Fibroblast of skin of right quadriceps (primary cell): ENCODE data around the gene MFN1.

Experiments used
- DNase-seq: peaks from one replicate; pipeline ENCODE4 v3.0.0-alpha.2; 2013

MFN1 gene

GRCh38 chr3:179348325-179349013 is 960 bp downstream of the MFN1 start:
- no peak for DNase-seq

GRCh38 chr3:179355996-179356395 is 8.5 kb downstream of the MFN1 start:
- no peak for DNase-seq

- no peak for DNase-seq
These were observed 15.8 kb downstream of the MFN1 start for GRCh38 chr3:179363332-179363731.

- DNase-seq, result no peak
These were observed 22.1 kb downstream of the MFN1 start for GRCh38 chr3:179369621-179370020.

- no peak for DNase-seq
These were observed 26.4 kb downstream of the MFN1 start for GRCh38 chr3:179373938-179374337.

- no peak for DNase-seq
These were observed 27.8 kb downstream of the MFN1 start for GRCh38 chr3:179375091-179375999.

- no peak for DNase-seq
These were observed 29.0 kb downstream of the MFN1 start for GRCh38 chr3:179376474-179376873.

GRCh38 chr3:179391906-179392305 is 44.4 kb downstream of the MFN1 start:
- DNase-seq, result no peak

- DNase-seq, result peak; percentile 60
These were observed 51.2 kb downstream of the MFN1 start for GRCh38 chr3:179398574-179399231.

GRCh38 chr3:179401561-179401960 is 54.1 kb downstream of the MFN1 start:
- DNase-seq, result no peak

GRCh38 chr3:179402963-179403362 is 55.5 kb downstream of the MFN1 start:
- DNase-seq, result no peak

- no peak for DNase-seq
These were observed 56.8 kb downstream of the MFN1 start for GRCh38 chr3:179404307-179404706.

GRCh38 chr3:179410331-179410730 is 62.8 kb downstream of the MFN1 start:
- DNase-seq, result peak; percentile 29

- no peak for DNase-seq
These were observed 63.5 kb downstream of the MFN1 start for GRCh38 chr3:179410999-179411398.

- no peak for DNase-seq
These were observed 67.3 kb downstream of the MFN1 start for GRCh38 chr3:179414804-179415203.

- no peak for DNase-seq
These were observed 67.9 kb downstream of the MFN1 start for GRCh38 chr3:179415377-179415776.

GRCh38 chr3:179416681-179417080 is 69.2 kb downstream of the MFN1 start:
- peak; percentile 76 for DNase-seq

- no peak for DNase-seq
These were observed 71.1 kb downstream of the MFN1 start for GRCh38 chr3:179418610-179419009.

- DNase-seq, result peak; percentile 8
These were observed 74.0 kb downstream of the MFN1 start for GRCh38 chr3:179421500-179421899.

GRCh38 chr3:179425075-179425474 is 77.6 kb downstream of the MFN1 start:
- DNase-seq, result no peak

- DNase-seq, result no peak
These were observed 81.5 kb downstream of the MFN1 start for GRCh38 chr3:179428876-179429548.

- DNase-seq, result no peak
These were observed 82.9 kb downstream of the MFN1 start for GRCh38 chr3:179430277-179430870.

GRCh38 chr3:179432021-179432420 is 84.5 kb downstream of the MFN1 start:
- no peak for DNase-seq
